ENCODE data around the gene PCLO. TPM values are rescaled to one million over a fixed set of nuclear protein-coding genes. Genes with fewer than 3 reads are reported as not detected.

The PCLO gene
- total and polyA plus RNA-seq, 2 of the 4 experiments (the other 2 are of a cell fraction) = under 0.01 to 0.05 TPM

GRCh38 chr7:82904871-82905270 lies 257.8 kb downstream of the PCLO start:
- Histone ChIP-seq H2AK9ac (replicated peaks; ENCODE audit: low read depth, low read length, poor library complexity) (no peak overlapping the region), H2AFZ (replicated peaks; ENCODE audit: low read length, poor library complexity) (no peak overlapping the region), H3K27ac (ENCODE audit: insufficient read depth, low read length) (no peak overlapping the region), H3K23ac (ENCODE audit: low read depth, low read length) (no peak overlapping the region), H2BK15ac (ENCODE audit: low read depth, low read length) (no peak overlapping the region), H3K18ac (ENCODE audit: low read depth, low read length) (no peak overlapping the region), H3K27me3 (ENCODE audit: control insufficient read depth, insufficient read depth, low read length) (no peaks in the 10 kb centered on the region), H3K4ac (ENCODE audit: low read depth, low read length) (no peak overlapping the region), H3K4me2 (ENCODE audit: low read depth, low read length) (no peak overlapping the region), H3K9me3 (ENCODE audit: control insufficient read depth, insufficient read depth, low read length) (no peaks in the 10 kb centered on the region), H4K91ac (ENCODE audit: insufficient read depth, low read depth, low read length) (no peak overlapping the region), H3K9ac (ENCODE audit: low read depth, low read length) (no peak overlapping the region), H3K79me1 (ENCODE audit: low read depth in 1 of 2, low read length in 2 of 2) (no peaks in the 10 kb centered on the region), H4K8ac (ENCODE audit: low read depth in 2 of 2, low read length in 2 of 2) (no peak overlapping the region), H3K14ac (replicated peaks; ENCODE audit: low read depth, low read length) (no peak overlapping the region), H2AK5ac (ENCODE audit: low read depth, low read length) (no peak overlapping the region), H3K4me3 (ENCODE audit: insufficient read depth, low read depth, low read length) (no peak overlapping the region), H4K20me1 (ENCODE audit: insufficient read depth, low read length) (no peaks in the 10 kb centered on the region), H3K4me1 (ENCODE audit: control insufficient read depth, insufficient read depth, low read length) (no peaks in the 10 kb centered on the region), H3K9me1 (ENCODE audit: insufficient read depth, low read length) (no peaks in the 10 kb centered on the region), H2BK120ac (ENCODE audit: low read depth, low read length) (no peak overlapping the region), H4K5ac (ENCODE audit: low read depth, low read length) (no peak overlapping the region), H2BK5ac (ENCODE audit: low read depth, low read length, poor library complexity, severe bottlenecking) (no peak overlapping the region), H2BK20ac (ENCODE audit: low read depth, low read length) (no peak overlapping the region), H3K56ac (ENCODE audit: extremely low read depth, insufficient read depth, low read length) (no peak overlapping the region), H3K36me3 (ENCODE audit: control insufficient read depth, insufficient read depth, low read length) (no peaks in the 10 kb centered on the region)
- dilution Hi-C loops (cut with HindIII; ENCODE audit: low sequenced_read_pairs, unreplicated experiment) = no loop called here
- POLR2A ChIA-PET (ENCODE audit: unreplicated experiment) = no interaction called here
- TF ChIP-seq SMC3 (IDR thresholded peaks at IDR 0.05; ENCODE audit: low read depth, low read length) (no peak), MAFK (IDR thresholded peaks at IDR 0.05; ENCODE audit: low read depth, low read length) (no peak), BHLHE40 (IDR thresholded peaks at IDR 0.05; ENCODE audit: low read depth, low read length) (no peak), MAZ (IDR thresholded peaks at IDR 0.05; ENCODE audit: borderline replicate concordance, low read depth, low read length) (no peak), CEBPB (IDR thresholded peaks at IDR 0.05; ENCODE audit: low read depth, low read length) (no peak), RAD21 (IDR thresholded peaks at IDR 0.05; ENCODE audit: low read length) (no peak), MXI1 (IDR thresholded peaks at IDR 0.05; ENCODE audit: borderline replicate concordance, low read depth, low read length) (no peak), RFX5 (IDR thresholded peaks at IDR 0.05; ENCODE audit: low read depth, low read length) (no peak), USF2 (IDR thresholded peaks at IDR 0.05; ENCODE audit: low read depth, low read length) (no peak), POLR2A (IDR thresholded peaks at IDR 0.05; ENCODE audit: low read depth, low read length) (no peak), ELK1 (IDR thresholded peaks at IDR 0.05; ENCODE audit: borderline replicate concordance, low read depth, low read length) (no peak)
- WGBS, 2 experiments (ENCODE audit: extremely low coverage in 2 of 2, insufficient read length in 1 of 2) = no CpG with 5 or more reads among the region's 3 CpGs
- ATAC-seq (ENCODE audit: low read depth) = no peak
- no peak for DNase-seq
- intact Hi-C loops (cut with micrococcal nuclease) = no loop called here
- no TSS peak for BruUV-seq (replicated peaks)
- CTCF ChIA-PET = no interaction called here
- in situ Hi-C loops (cut with MboI; ENCODE audit: low sequenced_read_pairs) = no loop called here
